Measurements from ENCODE around the gene INSC.

INSC gene

GRCh38 chr11:15190611-15191010, 75.9 kb downstream of the INSC start:
- DNase-seq: no peak

- DNase-seq: no peak
Observed at GRCh38 chr11:15192005-15192556, 77.4 kb downstream of the INSC start.

- no peak for DNase-seq
Observed at GRCh38 chr11:15194671-15195415, 80.1 kb downstream of the INSC start.

DNA sequence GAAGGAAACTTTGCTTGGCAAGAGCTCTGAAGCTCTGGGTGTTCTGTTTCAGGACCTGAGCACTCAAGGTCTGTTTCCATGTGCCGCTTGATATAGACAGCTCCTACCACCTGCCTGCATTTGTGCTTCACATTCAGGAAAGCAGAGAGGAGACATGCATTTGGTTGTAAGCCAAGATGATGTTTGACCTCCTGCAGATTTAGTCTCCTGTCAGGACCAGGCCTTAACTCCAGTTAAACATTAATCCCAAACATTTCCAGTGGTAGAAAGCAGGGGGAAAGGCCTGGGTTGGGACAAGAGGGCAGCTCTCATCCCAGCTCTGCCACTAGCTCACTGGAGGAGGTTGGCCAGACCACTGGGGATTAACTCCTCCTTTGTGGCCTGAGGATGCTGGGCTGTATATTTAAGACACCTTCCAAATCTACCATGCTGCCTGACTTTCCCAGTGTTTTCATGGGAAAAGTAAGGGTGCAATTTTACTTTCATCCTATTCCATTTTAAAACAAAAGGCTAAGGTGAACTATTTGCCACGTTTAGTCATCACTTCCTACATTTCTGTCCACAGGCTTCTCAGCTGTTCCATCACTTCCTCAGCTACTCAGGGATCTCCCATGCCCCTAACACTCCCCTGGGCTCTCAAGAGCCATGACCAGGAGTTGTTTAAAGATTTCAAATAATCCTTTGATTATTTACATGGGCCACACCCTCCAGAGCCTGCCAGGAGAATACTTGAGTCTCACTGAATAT, 80.9 kb downstream of the INSC start:
- no peak for DNase-seq

GRCh38 chr11:15196704-15197103, 82.0 kb downstream of the INSC start:
- no peak for DNase-seq

DNA sequence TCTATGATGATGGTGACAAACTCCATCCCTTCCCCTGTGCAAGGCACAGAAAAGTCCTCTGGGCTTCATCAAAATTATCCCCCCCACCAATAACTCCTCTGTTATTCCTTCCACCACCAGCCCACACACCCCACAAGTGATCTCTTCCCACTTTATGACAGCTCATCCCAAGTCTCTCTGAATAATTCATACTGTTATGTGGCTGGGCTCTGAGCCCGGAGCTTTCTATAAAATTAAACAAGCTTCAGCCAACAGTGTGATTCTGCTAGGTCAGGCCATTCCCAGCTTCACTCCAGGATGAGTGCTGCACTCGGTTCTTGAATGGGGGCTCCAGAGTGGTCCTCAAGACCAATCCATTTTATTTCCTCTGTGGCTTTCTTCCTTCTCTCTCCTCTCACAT, 83.0 kb downstream of the INSC start:
- DNase-seq: no peak

DNA sequence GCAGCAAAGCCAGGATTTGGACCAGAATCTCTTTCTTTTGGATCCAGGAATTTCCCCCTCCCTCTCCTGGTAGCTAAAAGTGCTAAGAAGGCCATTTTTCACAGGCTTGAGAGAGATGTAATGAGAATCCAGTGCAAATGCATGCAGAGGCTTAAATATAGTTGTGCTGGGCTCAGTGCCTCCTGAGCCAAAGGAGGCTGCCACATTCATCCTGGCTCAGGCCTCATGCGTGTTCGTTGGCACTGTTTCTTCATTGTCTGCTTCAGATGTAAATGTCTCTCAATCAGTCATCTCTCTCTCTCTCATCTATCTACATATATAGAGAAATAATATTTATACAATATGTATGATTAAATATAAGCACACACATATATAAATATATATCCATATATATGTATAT, 83.6 kb downstream of the INSC start:
- no peak for DNase-seq

DNA sequence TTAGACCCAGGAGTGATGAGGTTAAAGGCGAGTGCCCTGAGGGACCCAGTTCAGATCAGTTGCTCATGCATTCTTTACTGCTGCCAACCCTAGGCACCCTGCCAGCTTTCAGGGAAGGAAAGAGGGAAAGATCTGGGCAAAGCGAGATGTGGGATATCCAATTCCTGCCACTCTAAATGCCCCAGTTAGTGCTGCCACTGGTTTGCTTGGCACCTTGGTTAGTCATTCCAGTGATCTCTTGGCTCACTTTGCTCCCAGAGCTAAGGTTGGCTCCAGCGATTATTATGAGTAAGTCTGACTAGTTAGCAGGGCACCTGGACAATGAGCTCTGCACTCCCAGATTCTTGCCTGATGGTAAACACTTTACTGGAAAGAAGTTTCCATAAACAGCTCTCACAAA, 85.0 kb downstream of the INSC start:
- DNase-seq: peak; percentile 51

DNA sequence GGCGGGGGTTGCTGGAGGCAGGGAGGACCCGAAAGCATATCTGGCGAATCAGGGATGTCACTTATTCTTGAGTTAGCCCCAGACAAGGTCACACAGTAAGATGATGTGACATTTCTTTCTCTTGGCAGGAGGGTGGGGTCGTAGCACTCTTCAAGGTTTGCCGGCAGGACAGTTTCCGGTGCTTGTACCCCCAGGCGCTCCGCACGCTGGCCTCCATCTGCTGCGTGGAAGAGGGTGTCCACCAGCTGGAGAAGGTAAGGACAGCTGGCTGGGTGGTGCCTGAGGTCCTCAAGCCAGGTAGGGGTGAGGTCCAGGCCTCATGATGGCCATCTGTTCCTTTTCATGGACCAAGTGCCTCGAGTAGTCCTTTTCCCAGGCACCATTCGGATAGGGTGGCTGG, 86.0 kb downstream of the INSC start:
- no peak for DNase-seq

DNA sequence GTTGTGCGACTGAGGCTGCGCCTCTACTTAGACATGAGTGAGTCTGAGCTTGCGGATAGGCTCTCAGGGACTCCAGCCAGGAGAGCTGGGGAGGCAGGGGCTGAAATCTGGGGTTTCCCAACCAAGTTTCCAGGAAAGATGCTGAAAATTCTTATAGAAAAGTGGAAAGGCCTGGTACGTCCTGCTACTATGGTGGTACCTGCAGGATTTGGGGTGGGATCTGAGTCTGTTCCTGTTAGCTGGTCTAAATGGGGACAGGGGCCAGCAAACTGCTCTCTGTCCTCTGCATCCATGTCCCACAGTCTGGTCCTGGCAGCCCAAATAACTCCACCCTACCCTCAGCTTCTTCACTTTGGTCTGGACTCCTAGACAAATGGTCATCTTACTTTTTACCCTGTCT, 86.9 kb downstream of the INSC start:
- no peak for DNase-seq

GRCh38 chr11:15202626-15203025, 87.9 kb downstream of the INSC start:
- no peak for DNase-seq

DNA sequence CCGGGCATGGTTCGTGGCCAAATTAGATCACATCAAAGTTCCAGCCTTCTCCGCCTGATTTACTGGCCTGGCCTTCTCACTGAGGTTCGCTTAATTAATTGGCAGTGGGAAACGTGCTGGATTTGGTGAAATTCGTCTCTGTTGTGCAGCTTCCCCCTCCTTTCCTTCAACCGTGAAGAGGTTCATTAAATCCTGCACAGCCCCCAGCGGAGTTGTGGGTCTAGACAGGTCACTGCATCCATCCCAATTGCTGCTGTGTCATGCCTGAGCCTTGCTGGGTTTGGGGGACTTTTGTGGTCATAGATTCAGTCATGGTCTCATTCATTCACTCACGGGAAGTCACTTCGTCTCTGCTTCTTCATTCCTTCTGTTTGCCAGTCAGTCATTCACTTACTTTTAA, 90.0 kb downstream of the INSC start:
- DNase-seq: no peak

DNA sequence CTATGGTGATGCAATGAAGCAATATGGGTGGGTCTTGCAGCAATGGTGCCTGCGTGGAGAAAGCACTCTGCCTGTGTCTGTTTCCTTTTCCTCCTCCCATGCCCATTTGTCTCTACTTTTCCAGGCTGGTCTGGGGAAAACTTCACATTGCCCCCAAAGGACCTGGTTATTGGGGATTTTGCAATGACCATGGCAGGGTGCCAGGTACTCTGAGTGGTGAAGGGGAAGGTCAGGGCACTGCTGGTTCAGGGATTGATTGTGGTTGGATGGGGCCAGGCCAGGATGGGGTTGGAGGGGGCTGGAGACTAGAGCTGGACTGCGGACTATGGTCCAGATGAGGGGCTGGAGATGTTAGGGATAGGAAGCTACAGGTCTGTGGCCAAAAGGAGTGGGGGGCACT, 92.1 kb downstream of the INSC start:
- DNase-seq: no peak

DNA sequence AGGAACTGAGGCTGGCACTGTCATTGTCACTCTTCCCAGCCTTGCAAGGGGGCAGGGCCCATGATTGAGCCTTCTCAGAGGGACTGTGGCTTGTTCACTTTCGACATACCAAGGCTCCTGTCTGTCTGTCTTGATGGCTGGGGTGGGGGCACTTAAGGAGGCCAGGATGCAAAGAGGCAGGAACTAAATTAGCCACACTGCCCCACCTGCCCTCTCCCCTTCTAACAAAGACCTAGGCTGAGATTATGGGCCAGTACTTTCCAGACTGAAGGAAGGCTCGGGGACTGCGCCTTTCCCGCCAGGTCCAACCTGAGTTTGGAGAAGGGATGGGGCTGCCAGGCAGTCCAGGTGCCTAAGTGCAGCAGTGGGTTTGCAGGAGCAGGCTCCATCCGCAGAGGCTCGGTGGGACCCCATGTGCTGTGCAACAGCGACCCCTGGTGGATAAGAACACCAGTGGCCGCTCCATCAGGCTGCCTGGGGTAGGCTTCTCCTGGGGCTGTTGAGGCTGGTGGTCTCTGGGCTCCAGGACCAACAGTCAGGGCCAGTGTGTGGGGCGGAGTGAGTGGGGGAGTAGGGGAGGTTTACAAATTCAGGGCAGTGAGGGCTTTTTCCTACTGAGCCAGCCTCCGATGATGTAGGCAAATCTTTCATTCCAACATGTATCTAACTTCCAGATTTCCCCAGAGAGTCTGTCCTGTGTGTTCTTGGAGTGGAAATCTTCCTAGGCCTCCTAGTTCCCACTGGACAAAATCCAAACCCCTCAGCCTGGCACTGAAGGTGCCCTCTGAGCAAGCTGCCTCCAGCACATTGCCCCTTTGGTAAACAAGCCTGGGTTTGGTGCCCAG, 93.9 kb downstream of the INSC start:
- DNase-seq: peak; percentile 68

DNA sequence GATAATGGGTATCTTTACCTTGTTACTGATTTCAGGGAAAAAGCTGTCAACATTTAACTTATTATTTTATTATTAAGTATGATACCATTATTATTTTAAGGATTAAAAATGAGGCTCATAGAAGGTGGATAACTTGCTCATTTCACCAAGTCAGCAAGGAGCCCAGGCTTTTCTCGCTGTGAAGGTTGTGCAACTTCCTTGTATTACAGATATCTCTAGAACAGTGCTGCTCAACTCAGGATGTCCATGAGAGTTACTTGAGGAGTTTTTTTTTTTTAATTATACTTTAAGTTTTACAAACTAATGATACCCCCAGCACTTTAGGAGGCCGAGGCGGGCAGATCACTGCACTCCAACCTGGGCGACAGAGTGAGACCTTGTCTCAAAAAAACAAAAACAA, 98.2 kb downstream of the INSC start:
- DNase-seq: no peak

DNA sequence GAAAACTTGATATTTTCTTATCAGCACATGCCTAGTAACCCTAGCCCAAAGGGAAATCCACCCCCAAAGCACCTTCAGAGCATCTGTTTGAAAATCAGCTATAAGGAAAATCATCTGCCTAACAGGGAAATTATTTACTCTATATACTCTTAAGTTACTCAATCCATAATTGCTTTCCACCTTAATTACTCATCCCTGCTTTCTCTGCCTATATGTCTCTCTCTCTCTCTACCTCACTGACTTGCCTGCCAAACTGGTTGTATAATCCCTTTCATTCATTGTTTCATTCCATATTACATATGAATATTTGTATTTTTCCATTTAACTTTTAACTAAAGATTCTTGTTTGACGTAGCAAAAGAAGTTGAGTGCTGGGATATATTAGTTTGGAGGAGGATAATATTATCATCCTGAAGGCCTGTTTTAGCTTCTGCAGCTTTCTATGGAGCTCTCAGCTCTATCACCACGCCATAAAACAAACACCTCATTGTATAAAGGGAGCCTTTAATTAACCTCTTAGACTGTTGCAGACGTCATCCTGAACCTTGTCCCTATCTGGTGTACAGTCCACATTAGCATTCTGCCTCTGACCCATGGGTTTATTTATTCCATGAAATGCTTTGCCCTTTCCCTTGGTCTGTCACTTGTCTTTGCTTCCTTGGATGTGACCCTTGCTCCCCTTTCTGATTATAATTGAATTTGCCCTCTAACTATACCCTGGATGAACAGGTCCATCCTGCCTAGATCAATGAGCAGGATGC, 98.9 kb downstream of the INSC start:
- no peak for DNase-seq

- DNase-seq: no peak
Observed at GRCh38 chr11:15215005-15215404, 100.3 kb downstream of the INSC start.

GRCh38 chr11:15216678-15217077, 102.0 kb downstream of the INSC start:
- no peak for DNase-seq

DNA sequence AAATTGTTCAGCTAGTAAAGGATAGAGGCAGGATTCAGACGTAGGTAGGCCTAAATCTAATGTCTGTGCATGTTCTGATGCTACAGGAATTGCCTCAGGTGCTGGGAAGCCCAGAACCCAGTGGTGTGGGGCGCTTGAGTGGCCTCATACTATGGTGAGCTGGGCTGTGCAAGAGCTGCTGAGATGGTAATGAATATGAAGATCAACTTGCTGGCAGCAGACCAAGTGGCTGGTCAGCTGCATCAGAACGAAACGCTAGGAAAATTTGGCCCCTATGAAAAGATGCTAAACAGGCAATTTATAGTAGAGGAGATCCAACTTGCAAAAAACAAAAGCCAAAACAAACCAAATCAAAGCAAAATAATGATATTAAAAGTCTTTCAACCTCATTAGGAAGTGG, 102.7 kb downstream of the INSC start:
- no peak for DNase-seq

- no peak for DNase-seq
Observed at GRCh38 chr11:15222777-15223176, 108.1 kb downstream of the INSC start.

DNA sequence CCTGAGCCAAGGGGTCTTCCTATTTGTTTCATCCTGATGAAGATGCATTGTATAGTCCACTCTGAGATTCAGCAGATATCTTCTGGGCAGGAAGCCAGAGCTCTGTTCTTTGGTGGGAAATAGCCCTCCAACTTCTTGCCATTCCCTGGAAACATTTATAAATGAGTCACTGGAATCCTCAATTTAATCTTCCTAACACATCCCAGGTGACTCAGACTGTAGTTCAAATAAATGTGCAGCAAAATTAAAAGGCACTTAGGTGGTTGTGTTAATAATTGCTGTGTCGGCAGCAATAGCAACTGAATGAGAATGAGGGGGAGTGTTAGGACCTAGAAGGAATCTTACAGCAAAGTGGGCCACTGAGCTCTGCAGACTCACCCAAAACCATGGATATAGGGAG, 108.6 kb downstream of the INSC start:
- DNase-seq: no peak

- no peak for DNase-seq
Observed at GRCh38 chr11:15224466-15224865, 109.7 kb downstream of the INSC start.

- no peak for DNase-seq
Observed at GRCh38 chr11:15227011-15227410, 112.3 kb downstream of the INSC start.
